DOHH2 (cell line): ENCODE data around the gene AANAT.

Experiments used
- EZH2phosphoT487 ChIP-seq: fragments of 200-600 bp; sonication (generic); IDR thresholded peaks from 2 replicates; pipeline ENCODE4 v1.6.1; 2017; ENCODE audit warnings: borderline replicate concordance, mild to moderate bottlenecking, antibody characterized with exemption, low read length, moderate library complexity, mixed read lengths
- TF ChIP-seq, protein P1 (sequence below): fragments of 200-600 bp; sonication (generic); IDR thresholded peaks from one replicate; pipeline ENCODE4 v1.5.1; 2014; ENCODE audit warnings: antibody characterized with exemption, mild to moderate bottlenecking, low read depth, low read length; ENCODE audit not compliant: poor library complexity, severe bottlenecking

DNA sequence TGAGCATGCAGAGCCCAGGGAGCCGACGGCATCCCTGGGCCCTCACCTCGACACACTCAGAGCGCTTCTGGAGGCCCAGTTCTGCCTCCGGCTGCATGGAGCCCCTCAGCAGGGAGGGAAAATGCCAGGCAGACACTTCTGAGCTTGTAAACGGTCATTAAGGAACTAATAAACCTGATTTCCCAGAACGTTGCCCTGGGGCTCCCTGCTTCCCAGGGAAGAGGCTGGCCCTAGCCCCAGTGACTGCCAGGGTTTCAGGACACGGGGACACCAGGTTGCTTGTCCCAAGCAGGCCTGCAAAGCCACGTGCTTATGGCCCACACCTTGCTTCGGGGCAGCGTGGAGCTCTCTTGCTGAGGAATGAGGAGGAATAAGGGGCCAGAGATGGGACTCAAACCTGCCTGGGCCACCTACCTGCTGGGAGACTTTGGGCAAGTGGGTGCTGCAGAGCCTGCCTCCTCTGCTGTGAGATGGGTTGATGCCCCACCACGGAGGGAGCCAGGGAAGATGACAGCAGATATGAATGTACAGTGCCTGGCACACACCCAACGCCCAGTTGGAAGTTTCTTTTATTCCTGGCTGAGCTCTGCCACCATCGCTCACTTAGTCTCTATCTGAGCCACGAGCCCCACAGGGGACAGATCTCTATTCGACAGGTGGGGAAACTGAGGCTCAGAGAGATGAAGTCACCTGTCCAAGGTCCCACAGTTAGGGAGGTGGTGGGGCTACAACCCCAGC is 28.4 kb downstream of the AANAT start:
- TF ChIP-seq, protein P1, sequence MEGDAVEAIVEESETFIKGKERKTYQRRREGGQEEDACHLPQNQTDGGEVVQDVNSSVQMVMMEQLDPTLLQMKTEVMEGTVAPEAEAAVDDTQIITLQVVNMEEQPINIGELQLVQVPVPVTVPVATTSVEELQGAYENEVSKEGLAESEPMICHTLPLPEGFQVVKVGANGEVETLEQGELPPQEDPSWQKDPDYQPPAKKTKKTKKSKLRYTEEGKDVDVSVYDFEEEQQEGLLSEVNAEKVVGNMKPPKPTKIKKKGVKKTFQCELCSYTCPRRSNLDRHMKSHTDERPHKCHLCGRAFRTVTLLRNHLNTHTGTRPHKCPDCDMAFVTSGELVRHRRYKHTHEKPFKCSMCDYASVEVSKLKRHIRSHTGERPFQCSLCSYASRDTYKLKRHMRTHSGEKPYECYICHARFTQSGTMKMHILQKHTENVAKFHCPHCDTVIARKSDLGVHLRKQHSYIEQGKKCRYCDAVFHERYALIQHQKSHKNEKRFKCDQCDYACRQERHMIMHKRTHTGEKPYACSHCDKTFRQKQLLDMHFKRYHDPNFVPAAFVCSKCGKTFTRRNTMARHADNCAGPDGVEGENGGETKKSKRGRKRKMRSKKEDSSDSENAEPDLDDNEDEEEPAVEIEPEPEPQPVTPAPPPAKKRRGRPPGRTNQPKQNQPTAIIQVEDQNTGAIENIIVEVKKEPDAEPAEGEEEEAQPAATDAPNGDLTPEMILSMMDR: no peak
- no peak for TF ChIP-seq EZH2phosphoT487
